Hepatocyte (in vitro differentiated cells): ENCODE results near the gene CACNG4.

Experiments
- CTCF ChIP-seq: fragments of 200-600 bp; sonication (generic); IDR thresholded peaks from 2 replicates; pipeline ENCODE4 v1.5.1; 2016; ENCODE audit warnings: antibody characterized with exemption, mild to moderate bottlenecking; ENCODE audit not compliant: poor library complexity
- EZH2 ChIP-seq: fragments of 200-600 bp; sonication (generic); IDR thresholded peaks from 2 replicates; pipeline ENCODE4 v1.6.1; 2016; ENCODE audit warnings: antibody characterized with exemption, mild to moderate bottlenecking, borderline replicate concordance
- EZH2phosphoT487 ChIP-seq: fragments of 200-600 bp; sonication (generic); IDR thresholded peaks from one replicate; pipeline ENCODE4 v1.6.1; 2018; ENCODE audit warnings: antibody characterized with exemption, mild to moderate bottlenecking, low read depth, moderate library complexity; ENCODE audit not compliant: unreplicated experiment, severe bottlenecking

- no peak for TF ChIP-seq CTCF
- no peak for TF ChIP-seq EZH2
- TF ChIP-seq EZH2phosphoT487 = no peak
These were observed 53.4 kb downstream of the CACNG4 start for GRCh38 chr17:67017910-67018309.
